Activated CD4-positive, alpha-beta T cell treated with anti-CD3 and anti-CD28 coated beads, Interleukin-2, Interleukin-4, amounts not matched to agents 100 ng/mL and 50 ng/mL, durations not matched to agents 16 hours and 8 hours (primary cell): ENCODE measurements around the gene SLC23A2.

ENCODE experiments used
- DNase-seq: peaks from one replicate; pipeline ENCODE4 v3.0.0-alpha.2; 2020; ENCODE audit warnings: low spot score

SLC23A2 gene

GRCh38 chr20:4844751-4845465 lies 156.4 kb downstream of the SLC23A2 start:
- peak; percentile 21 for DNase-seq

- no peak for DNase-seq
Measured at GRCh38 chr20:4844325-4844724, 157.0 kb downstream of the SLC23A2 start.

- no peak for DNase-seq
Measured at GRCh38 chr20:4840801-4841200, 160.5 kb downstream of the SLC23A2 start.

GRCh38 chr20:4838526-4838925 lies 162.8 kb downstream of the SLC23A2 start:
- no peak for DNase-seq

GRCh38 chr20:4837760-4838159 lies 163.6 kb downstream of the SLC23A2 start:
- DNase-seq: no peak

GRCh38 chr20:4836935-4837334 lies 164.4 kb downstream of the SLC23A2 start:
- DNase-seq: no peak

GRCh38 chr20:4836473-4836872 lies 164.8 kb downstream of the SLC23A2 start:
- no peak for DNase-seq

GRCh38 chr20:4835244-4836177 lies 165.8 kb downstream of the SLC23A2 start:
- DNase-seq: no peak

GRCh38 chr20:4833074-4833728 lies 168.1 kb downstream of the SLC23A2 start:
- no peak for DNase-seq

GRCh38 chr20:4832469-4832868 lies 168.8 kb downstream of the SLC23A2 start:
- DNase-seq: no peak

GRCh38 chr20:4830696-4831095 lies 170.6 kb downstream of the SLC23A2 start:
- no peak for DNase-seq

GRCh38 chr20:4830259-4830658 lies 171.1 kb downstream of the SLC23A2 start:
- DNase-seq: no peak

- DNase-seq: no peak
Measured at GRCh38 chr20:4829514-4830215, 171.6 kb downstream of the SLC23A2 start.

GRCh38 chr20:4828830-4829513 lies 172.3 kb downstream of the SLC23A2 start:
- no peak for DNase-seq

GRCh38 chr20:4821590-4821989 lies 179.7 kb downstream of the SLC23A2 start:
- no peak for DNase-seq

GRCh38 chr20:4820806-4821518 lies 180.3 kb downstream of the SLC23A2 start:
- no peak for DNase-seq

- no peak for DNase-seq
Measured at GRCh38 chr20:4819901-4820300, 181.4 kb downstream of the SLC23A2 start.

- DNase-seq: no peak
Measured at GRCh38 chr20:4817230-4817671, 184.1 kb downstream of the SLC23A2 start.

GRCh38 chr20:4815628-4816027 lies 185.7 kb downstream of the SLC23A2 start:
- no peak for DNase-seq

- DNase-seq: peak; percentile 69
Measured at GRCh38 chr20:4814696-4815252, 186.5 kb downstream of the SLC23A2 start.
